GM12874 (cell line): ENCODE measurements around the gene PRG2.

Experiments used
- CTCF ChIP-seq: IDR thresholded peaks from 2 replicates; pipeline ENCODE4 v1.5.1; 2011; ENCODE audit warnings: low read depth, mild to moderate bottlenecking, control low read depth, low read length, moderate library complexity; ENCODE audit not compliant: insufficient read depth

Gene PRG2

GRCh38 chr11:57417056-57417455 is 26.6 kb upstream of the PRG2 start:
- no peak for TF ChIP-seq CTCF

- no peak for TF ChIP-seq CTCF
Observed at GRCh38 chr11:57416436-57416835, 26.0 kb upstream of the PRG2 start.

- no peak for TF ChIP-seq CTCF
Observed at GRCh38 chr11:57414612-57415212, 24.3 kb upstream of the PRG2 start.

- no peak for TF ChIP-seq CTCF
Observed at GRCh38 chr11:57413681-57414080, 23.2 kb upstream of the PRG2 start.

GRCh38 chr11:57410287-57410686 is 19.8 kb upstream of the PRG2 start:
- TF ChIP-seq CTCF, result no peak

- no peak for TF ChIP-seq CTCF
Observed at GRCh38 chr11:57409321-57410100, 19.1 kb upstream of the PRG2 start.

GRCh38 chr11:57408771-57409170 is 18.3 kb upstream of the PRG2 start:
- TF ChIP-seq CTCF, result no peak
